NCI-H345 treated with DMSO at 0.1 percent for 48 hours (cell line): ENCODE data around the gene SERPINA6.
"Not testable (repeated sequence)": the region's sequence is repeated elsewhere in the genome, so short reads cannot be mapped to it uniquely, and the experiment has no call there.

Source experiments
- DNase-seq: peaks from one replicate; lab custom pipeline; 2025; ENCODE audit not compliant: unreplicated experiment; lab: John Stamatoyannopoulos, UW

The SERPINA6 gene

DNA sequence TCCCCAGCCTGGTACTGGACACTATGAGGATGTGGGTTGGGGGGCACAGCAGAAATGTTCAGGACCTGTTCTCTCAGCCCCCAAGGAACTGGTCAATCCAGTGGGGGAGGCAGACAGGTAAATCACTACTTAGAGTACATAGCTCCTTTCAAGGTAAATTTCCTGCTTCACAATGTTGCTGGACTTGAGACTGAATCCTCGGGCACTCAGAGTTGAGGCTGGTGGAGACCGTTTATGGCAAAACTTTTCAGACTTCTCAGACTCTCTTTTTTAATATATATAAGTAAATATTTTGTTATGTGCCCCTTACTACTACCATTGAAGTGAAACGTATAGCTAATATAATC lies 29.6 kb downstream of the SERPINA6 start:
- DNase-seq: no peak

DNA sequence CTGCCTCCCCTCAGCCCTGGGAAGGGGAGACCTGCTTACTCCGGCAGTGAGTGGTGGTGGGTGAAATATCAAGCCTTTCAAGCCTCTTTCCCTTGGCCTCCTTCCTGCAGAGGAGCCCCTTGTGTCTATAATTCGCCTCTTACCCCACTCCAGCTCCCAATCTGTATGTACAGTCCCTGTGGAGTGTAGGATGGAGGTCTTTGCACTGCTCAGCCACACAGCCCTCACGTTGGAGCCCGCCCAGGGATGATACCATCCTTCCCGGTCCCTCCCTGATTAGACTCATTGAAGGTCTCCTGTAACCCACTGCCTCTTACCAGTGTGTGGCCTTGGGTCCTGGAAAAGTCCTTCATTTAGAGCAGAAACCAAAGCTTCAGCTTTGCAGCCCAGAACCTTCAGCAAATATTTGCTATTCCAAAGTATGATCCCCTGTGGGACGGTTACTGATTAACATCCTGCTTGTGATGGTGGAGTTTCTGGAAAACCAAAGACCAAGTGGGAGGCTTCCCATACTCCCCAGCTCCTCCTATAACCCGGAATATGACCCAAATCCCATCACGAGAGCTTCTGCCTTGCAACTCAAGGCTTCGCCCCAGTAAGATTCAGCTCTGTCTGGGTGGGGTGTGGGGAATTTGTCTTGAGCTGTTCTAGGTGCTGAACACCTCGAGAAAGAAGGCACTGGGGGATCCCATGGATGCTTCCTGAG lies 30.1 kb downstream of the SERPINA6 start, which contains the start of gene SERPINA10:
Gene SERPINA10, minus strand, starts transcription at position 397 of the 706 bp plus-strand sequence. CDS start 2,675 bp downstream, outside the sequence.
- no peak for DNase-seq

GRCh38 chr14:94292526-94292871 lies 30.6 kb downstream of the SERPINA6 start:
- DNase-seq: no peak

GRCh38 chr14:94291906-94292525 lies 31.1 kb downstream of the SERPINA6 start:
- no peak for DNase-seq

- no peak for DNase-seq
Observed at GRCh38 chr14:94291159-94291905, 31.8 kb downstream of the SERPINA6 start.

DNA sequence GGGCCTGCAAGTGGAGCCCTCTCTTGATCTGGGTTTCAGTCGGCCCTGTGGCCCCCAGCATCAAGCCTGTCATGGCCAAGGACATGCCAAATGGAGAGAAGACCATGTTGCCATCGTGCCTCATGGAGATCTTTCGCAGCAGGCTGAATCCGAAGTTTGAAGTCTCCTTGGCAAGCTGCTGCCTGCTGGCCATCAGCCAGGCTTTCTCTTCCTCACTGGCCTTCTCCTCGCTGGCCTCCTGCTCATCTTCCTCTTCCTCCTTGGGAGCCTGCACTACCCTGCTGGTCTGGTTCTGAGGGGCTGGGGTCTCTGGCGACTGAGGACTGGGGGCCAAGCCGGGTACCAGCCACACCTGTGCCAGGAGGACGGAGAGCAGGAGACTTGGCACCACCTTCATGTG lies 32.9 kb downstream of the SERPINA6 start:
- no peak for DNase-seq

DNA sequence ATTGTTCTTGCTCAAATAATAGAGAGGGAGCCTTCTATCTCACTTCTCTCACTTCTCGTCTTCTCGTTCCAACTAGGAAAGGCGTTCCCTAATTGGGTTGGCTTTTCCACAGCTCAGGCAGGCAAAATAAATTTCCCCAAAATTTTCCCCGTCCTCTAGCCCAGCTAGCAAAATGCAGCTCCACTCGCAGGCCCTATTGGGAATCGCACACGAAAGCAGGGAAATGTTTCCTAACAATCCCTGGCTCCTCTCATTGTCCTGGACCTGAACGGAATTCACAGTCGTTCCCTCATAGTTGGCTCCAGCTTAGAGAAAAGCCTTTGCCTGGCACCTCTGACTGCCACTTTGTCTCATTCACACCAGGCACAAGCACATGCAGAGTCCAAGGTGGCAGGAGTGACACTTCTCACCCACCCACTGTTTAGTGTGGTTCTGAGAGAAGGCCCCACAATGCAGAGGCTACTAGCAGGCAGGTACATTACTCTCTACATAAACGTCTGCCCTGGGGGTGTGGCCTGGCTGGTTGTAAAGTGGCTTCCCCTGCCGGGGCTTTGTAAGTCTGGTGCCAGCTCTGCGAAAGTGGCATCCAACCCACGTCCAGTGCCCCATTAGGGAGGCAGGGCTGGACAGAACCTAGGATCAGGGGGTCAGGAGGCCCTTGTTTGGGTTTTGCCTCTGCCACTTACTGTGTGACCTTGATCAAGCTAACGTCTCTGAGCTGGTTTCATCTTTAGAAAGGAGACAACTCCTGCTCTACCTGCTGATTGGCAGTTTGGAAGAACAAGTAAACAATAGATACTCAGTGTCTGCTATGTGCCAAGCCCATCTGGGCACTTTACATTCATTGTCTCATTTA lies 34.3 kb downstream of the SERPINA6 start:
- no peak for DNase-seq

GRCh38 chr14:94285158-94285557 lies 38.0 kb downstream of the SERPINA6 start:
- DNase-seq: no peak

- no peak for DNase-seq
Observed at GRCh38 chr14:94284221-94284620, 38.9 kb downstream of the SERPINA6 start.

- no peak for DNase-seq
Observed at GRCh38 chr14:94282991-94283723, 40.0 kb downstream of the SERPINA6 start.

DNA sequence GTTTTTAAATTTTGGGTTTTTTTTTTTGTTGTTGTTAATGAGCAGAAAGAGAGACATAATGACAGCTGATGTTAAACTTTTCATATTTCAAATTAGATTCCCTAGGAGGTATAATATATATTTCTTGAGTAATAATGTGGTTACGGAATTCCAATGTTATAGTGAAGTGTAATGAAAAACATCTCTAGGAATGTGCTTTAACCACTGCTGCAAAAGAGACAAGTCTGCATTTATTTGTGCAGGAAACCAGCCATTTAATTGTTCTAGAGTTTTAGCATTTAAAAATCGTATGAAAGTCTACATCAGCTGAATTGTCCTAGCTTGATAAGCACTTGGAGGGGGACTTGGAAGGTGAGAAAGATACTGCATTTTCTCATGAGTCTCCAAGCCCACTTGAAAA lies 44.4 kb downstream of the SERPINA6 start:
- DNase-seq: no peak

GRCh38 chr14:94276898-94277561 lies 46.1 kb downstream of the SERPINA6 start:
- DNase-seq: not testable (repeated sequence)

- DNase-seq: no peak
Observed at GRCh38 chr14:94269156-94269555, 54.0 kb downstream of the SERPINA6 start.

GRCh38 chr14:94268582-94268981 lies 54.6 kb downstream of the SERPINA6 start:
- not testable (repeated sequence) for DNase-seq

DNA sequence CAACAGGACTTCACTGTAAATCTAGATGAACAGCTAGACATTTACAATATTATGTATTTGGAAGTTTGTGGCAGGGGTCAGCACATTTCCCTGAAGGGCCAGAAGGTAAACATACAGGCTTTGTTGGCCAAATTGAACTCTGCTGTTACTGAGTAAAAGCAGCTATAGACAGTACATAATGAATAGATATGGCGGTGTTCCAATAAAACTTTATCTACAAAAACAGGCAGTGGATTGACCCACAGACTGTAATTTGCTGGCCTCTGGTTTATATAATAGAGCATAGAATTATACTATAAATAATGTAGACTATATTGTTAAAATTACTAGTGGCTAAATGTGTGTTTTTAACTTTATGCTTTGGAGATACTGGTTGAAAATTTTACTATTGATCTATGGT lies 55.8 kb downstream of the SERPINA6 start:
- DNase-seq: no peak

DNA sequence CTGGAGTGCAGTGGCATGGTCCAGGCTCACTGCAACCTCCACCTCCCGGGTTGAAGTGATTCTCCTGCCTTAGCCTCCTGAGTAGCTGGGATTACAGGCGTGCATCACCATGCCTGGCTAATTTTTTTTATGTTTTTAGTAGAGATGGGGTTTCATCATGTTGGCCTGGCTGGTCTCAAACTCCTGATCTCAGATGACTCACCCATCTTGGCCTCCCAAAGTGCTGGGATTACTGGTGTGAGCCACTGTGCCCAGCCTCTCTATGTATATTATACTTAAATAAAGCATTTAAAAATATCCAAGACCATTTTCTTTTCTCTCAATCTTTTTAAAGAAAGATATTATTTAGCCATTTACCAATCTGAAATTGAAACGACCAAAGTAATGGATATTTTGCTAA lies 58.9 kb downstream of the SERPINA6 start:
- DNase-seq: not testable (repeated sequence)
